HEK293 (cell line): ENCODE data around the gene GUCA1A.

Experiments used
- CTCF ChIP-seq: fragments of 450-650 bp; formaldehyde crosslinking; IDR thresholded peaks from 2 replicates; pipeline ENCODE4 v1.5.1; 2016; ENCODE audit warnings: missing biosample characterization, missing genetic modification characterization
- GLI4 ChIP-seq: fragments of 450-650 bp; formaldehyde crosslinking; IDR thresholded peaks from 2 replicates; pipeline ENCODE4 v1.5.1; 2016; ENCODE audit warnings: missing biosample characterization, missing genetic modification characterization
- KLF16 ChIP-seq: fragments of 450-650 bp; formaldehyde crosslinking; IDR thresholded peaks from 2 replicates; pipeline ENCODE4 v1.5.1; 2017; ENCODE audit warnings: missing biosample characterization, missing genetic modification characterization
- ZNF175 ChIP-seq: fragments of 450-650 bp; formaldehyde crosslinking; IDR thresholded peaks from 2 replicates; pipeline ENCODE4 v1.5.1; 2016; ENCODE audit warnings: missing biosample characterization, missing genetic modification characterization
- ZNF629 ChIP-seq: fragments of 450-650 bp; formaldehyde crosslinking; IDR thresholded peaks from 2 replicates; pipeline ENCODE4 v1.5.1; 2017; ENCODE audit warnings: missing biosample characterization, missing genetic modification characterization
- ZNF792 ChIP-seq: fragments of 450-650 bp; formaldehyde crosslinking; IDR thresholded peaks from 2 replicates; pipeline ENCODE4 v1.5.1; 2016; ENCODE audit warnings: missing biosample characterization, missing genetic modification characterization

GRCh38 chr6:42210551-42210950 is 37.4 kb downstream of the GUCA1A start:
- TF ChIP-seq ZNF629 (tag by site-specific recombination) (no peak), CTCF (tag by site-specific recombination) (no peak), ZNF792 (tag by site-specific recombination) (no peak), GLI4 (tag by site-specific recombination) (no peak), ZNF175 (tag by site-specific recombination) (no peak), KLF16 (tag by site-specific recombination) (peak; percentile 64)
